PC-9 (cell line): ENCODE results near the gene HOXA1.

Experiments used
- EZH2 ChIP-seq: fragments of 200-600 bp; sonication (generic); IDR thresholded peaks from 2 replicates; pipeline ENCODE4 v1.8.0; 2017; ENCODE audit warnings: antibody characterized with exemption, low read depth
- TF ChIP-seq, protein P1 (sequence below): fragments of 200-600 bp; sonication (generic); conservative IDR thresholded peaks from 2 replicates; pipeline ENCODE4 v1.6.1; 2017; ENCODE audit warnings: mixed run types, antibody characterized with exemption, mild to moderate bottlenecking, moderate library complexity

GRCh38 chr7:27104341-27105058 is 8.7 kb upstream of the HOXA1 start:
- TF ChIP-seq, protein P1, sequence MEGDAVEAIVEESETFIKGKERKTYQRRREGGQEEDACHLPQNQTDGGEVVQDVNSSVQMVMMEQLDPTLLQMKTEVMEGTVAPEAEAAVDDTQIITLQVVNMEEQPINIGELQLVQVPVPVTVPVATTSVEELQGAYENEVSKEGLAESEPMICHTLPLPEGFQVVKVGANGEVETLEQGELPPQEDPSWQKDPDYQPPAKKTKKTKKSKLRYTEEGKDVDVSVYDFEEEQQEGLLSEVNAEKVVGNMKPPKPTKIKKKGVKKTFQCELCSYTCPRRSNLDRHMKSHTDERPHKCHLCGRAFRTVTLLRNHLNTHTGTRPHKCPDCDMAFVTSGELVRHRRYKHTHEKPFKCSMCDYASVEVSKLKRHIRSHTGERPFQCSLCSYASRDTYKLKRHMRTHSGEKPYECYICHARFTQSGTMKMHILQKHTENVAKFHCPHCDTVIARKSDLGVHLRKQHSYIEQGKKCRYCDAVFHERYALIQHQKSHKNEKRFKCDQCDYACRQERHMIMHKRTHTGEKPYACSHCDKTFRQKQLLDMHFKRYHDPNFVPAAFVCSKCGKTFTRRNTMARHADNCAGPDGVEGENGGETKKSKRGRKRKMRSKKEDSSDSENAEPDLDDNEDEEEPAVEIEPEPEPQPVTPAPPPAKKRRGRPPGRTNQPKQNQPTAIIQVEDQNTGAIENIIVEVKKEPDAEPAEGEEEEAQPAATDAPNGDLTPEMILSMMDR = no peak
- no peak for TF ChIP-seq EZH2
